Ovary (tissue), 9 donors: ENCODE measurements around the gene CHAD. TPM values are rescaled to one million over a fixed set of nuclear protein-coding genes. Genes with fewer than 3 reads are reported as not detected.

Experiments used
- DNase-seq, 5 donors: peaks; one replicate each; pipeline ENCODE4 v3.0.0-alpha.2; 2019 to 2020
- H3K27ac ChIP-seq, 2 donors: fragments of 200-600 bp; one replicate each; pipeline versions ENCODE4 v1.5.1 to v1.8.0; 2019 to 2022
- H3K27me3 ChIP-seq: fragments of 200-600 bp; one replicate; pipeline ENCODE4 v1.8.0; 2022
- H3K36me3 ChIP-seq: fragments of 200-600 bp; sonication (generic); one replicate; pipeline ENCODE4 v1.5.1; 2019
- H3K4me1 ChIP-seq: one replicate; pipeline ENCODE4 v1.8.1; 2013; ENCODE audit warnings: mild to moderate bottlenecking, moderate library complexity; ENCODE audit not compliant: insufficient read depth
- H3K4me3 ChIP-seq: fragments of 200-600 bp; sonication (generic); one replicate; pipeline ENCODE4 v1.5.1; 2017
- H3K9me3 ChIP-seq, 2 donors: fragments of 200-600 bp in 1 of 2; sonication (generic) in 1 of 2; one replicate each; pipeline versions ENCODE4 v1.5.1 to v1.8.1; 2013 to 2019; ENCODE audit warnings: mild to moderate bottlenecking in 1 of 2, moderate library complexity in 1 of 2
- EP300 ChIP-seq: sonication (generic); formaldehyde crosslinking; IDR thresholded peaks from one replicate; pipeline ENCODE4 v1.6.1; 2017; ENCODE audit warnings: antibody characterized with exemption
- POLR2A ChIP-seq: fragments of 450-650 bp; IDR thresholded peaks from one replicate; pipeline ENCODE4 v1.6.1; 2017; ENCODE audit warnings: antibody characterized with exemption, mild to moderate bottlenecking, moderate library complexity
- WGBS, 3 donors: extraction: QIAGEN DNeasy Blood & Tissue Kit in 1 of 3; methylation state at CpG; one replicate each; pipeline versions ENCODE4 v1.1.5 to v1.1.7; 2013 to 2017; 5-methylcytosine and 5-hydroxymethylcytosine counted together
- intact Hi-C, 4 donors: fragments of 100-400 bp; cut with DNase I; formaldehyde crosslinking; loops; one replicate each; pipeline versions ENCODE4 v1.11.0 to v1.15.1; 2022 to 2023
- polyA plus RNA-seq, 2 donors: library from polyadenylated mRNA; stranded (reverse); fragments of 200-250 nt in 1 of 2; fragments of 350-450 nt in 1 of 2; fragmentation: Illumina TruSeq in 1 of 2; extraction: RNeasy Lipid Tissue Mini Kit (QIAGEN cat#74804) in 1 of 2; gene quantifications; one replicate each; pipeline ENCODE4 v1.2.3, GENCODE V29; 2013 to 2014
- total RNA-seq, 7 donors: library from RNA; depleted of rRNA in 2 of 7; stranded (reverse); fragments of >200 nt in 2 of 7; fragmentation: NEBNext Ultra II Directional in 3 of 7; extraction: Animal tissue kit (Norgen Biotek cat#: 25700) in 3 of 7; gene quantifications; one replicate each; pipeline versions ENCODE4 v1.1.0 to v1.2.4, GENCODE V29; 2016 to 2023
- TF ChIP-seq, protein P1 (sequence below), 3 donors: fragments of 450-650 bp in 2 of 3; fragments of 200-600 bp in 1 of 3; IDR thresholded peaks; one replicate each; pipeline versions ENCODE4 v1.5.1 to v1.8.0; 2016 to 2022; ENCODE audit warnings: antibody characterized with exemption in 3 of 3, mild to moderate bottlenecking in 1 of 3
- donor health status: DM: no; HTN: no; CAD: no; lungs with moderate emphysema.
- donor health status: DM: no; HTN: no; CAD: no.
- donor health status: Bipolar disorder and iron deficiency.
- donor health status: DM: yes; HTN: yes; CAD: no.
- donor health status: DM: no; HTN: no; CAD: no.
- donor health status: DM: yes; HTN: yes; CAD: no.

Gene CHAD
- total and polyA plus RNA-seq, 9 donors = 0.18 to 2.5 (median 0.46) TPM; not detected in 1

DNA sequence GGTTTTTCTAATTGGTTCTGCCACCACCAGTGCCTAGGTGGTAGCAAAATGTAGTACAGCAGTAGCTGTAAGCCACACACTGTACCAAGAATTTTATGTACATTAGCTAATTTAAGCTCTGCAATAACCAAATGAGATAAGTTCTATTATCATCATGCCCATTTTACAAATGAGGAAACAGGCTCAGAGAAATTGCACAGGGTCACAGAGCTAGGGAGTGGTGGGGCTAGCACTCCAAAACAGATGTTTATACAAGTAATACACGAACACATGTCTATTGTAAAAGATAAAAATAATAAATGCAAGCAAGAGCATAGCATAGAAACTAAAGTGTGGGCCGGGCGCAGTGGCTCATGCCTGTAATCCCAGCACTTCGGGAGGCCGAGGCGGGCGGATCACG lies 23.5 kb upstream of the CHAD start:
- WGBS, 3 donors = 82 to 85% (median 83%) methylated on average over 8 of the region's 8 CpGs

DNA sequence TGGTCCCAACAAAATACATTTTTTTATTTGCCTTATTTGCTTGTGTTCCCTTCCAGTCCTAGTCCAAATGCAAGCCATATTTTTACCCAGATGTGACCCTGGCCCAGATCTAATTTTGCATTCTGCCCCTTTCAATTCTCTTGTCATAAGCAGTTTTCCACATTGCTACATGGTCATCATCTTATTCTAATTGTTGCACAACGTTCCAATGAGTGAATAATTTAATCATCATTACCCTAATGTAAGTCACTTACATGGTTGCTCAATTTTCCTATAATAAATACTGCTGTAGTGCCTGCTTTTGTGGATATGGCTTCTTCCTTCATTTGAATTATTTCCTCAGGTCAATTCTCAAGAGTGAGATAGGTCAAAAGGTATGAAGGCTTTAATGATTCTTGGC lies 22.8 kb upstream of the CHAD start:
- no peak overlapping the region for H3K27ac ChIP-seq
- 40 to 56% (median 53%) methylated on average over 1 of the region's 1 CpG for WGBS, 3 donors
- H3K4me3 ChIP-seq = no peak overlapping the region
- DNase-seq = no peak
- H3K36me3 ChIP-seq = no peaks in the 10 kb centered on the region
- no peaks in the 10 kb centered on the region for H3K4me1 ChIP-seq
- H3K9me3 ChIP-seq = no peaks in the 10 kb centered on the region
- no peaks in the 10 kb centered on the region for H3K27me3 ChIP-seq
- TF ChIP-seq EP300 = no peak
- TF ChIP-seq POLR2A = no peak
- TF ChIP-seq, protein P1, sequence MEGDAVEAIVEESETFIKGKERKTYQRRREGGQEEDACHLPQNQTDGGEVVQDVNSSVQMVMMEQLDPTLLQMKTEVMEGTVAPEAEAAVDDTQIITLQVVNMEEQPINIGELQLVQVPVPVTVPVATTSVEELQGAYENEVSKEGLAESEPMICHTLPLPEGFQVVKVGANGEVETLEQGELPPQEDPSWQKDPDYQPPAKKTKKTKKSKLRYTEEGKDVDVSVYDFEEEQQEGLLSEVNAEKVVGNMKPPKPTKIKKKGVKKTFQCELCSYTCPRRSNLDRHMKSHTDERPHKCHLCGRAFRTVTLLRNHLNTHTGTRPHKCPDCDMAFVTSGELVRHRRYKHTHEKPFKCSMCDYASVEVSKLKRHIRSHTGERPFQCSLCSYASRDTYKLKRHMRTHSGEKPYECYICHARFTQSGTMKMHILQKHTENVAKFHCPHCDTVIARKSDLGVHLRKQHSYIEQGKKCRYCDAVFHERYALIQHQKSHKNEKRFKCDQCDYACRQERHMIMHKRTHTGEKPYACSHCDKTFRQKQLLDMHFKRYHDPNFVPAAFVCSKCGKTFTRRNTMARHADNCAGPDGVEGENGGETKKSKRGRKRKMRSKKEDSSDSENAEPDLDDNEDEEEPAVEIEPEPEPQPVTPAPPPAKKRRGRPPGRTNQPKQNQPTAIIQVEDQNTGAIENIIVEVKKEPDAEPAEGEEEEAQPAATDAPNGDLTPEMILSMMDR (IDR thresholded peaks at IDR 0.05) = no peak
- intact Hi-C loops = no loop called here

More for the DNA sequence above, 23.5 kb upstream of the CHAD start:
- Histone ChIP-seq H3K27me3 (no peaks in the 10 kb centered on the region), H3K27ac (no peak overlapping the region), H3K9me3 (no peaks in the 10 kb centered on the region), H3K4me1 (no peaks in the 10 kb centered on the region), H3K4me3 (no peak overlapping the region), H3K36me3 (no peaks in the 10 kb centered on the region)
- TF ChIP-seq, protein P1 (IDR thresholded peaks at IDR 0.05) = no peak
- TF ChIP-seq EP300 = no peak
- TF ChIP-seq POLR2A = no peak
- no peak for DNase-seq
- intact Hi-C loops = no loop called here

DNA sequence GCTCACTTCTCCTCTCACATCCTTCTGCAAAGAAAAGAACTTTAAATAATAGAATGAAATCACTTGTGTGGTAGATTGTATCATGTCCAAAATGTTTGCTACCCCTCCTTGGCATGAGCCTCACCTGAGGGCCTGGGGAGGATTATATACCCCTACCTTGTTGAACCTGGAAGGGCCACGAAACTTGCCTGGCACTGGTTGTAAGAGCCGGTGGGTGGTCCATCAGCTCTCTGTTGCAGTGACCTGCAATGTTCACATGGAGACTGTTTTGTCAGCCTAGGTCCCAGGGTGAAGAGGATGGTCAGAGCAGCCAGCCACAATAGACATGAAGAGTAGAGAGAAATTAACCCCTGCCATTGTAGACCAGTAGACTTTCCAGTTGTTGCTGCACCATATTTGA lies 20.2 kb upstream of the CHAD start:
- H3K9me3 ChIP-seq = no peaks in the 10 kb centered on the region
- intact Hi-C loops = loop anchor here (10.0 kb wide), 5 partner anchors 46 to 356 kb away; partner anchors contain the start of gene EPN3 (in 2 of the 4)
- no peaks in the 10 kb centered on the region for H3K4me1 ChIP-seq
- H3K4me3 ChIP-seq = no peak overlapping the region
- no peaks in the 10 kb centered on the region for H3K36me3 ChIP-seq
- DNase-seq = no peak
- no peaks in the 10 kb centered on the region for H3K27me3 ChIP-seq
- 81 to 85% (median 84%) methylated on average over 2 of the region's 2 CpGs for WGBS, 3 donors
- TF ChIP-seq, protein P1 (IDR thresholded peaks at IDR 0.05) = no peak
- TF ChIP-seq POLR2A = no peak
- no peak for TF ChIP-seq EP300
- no peak overlapping the region for H3K27ac ChIP-seq

DNA sequence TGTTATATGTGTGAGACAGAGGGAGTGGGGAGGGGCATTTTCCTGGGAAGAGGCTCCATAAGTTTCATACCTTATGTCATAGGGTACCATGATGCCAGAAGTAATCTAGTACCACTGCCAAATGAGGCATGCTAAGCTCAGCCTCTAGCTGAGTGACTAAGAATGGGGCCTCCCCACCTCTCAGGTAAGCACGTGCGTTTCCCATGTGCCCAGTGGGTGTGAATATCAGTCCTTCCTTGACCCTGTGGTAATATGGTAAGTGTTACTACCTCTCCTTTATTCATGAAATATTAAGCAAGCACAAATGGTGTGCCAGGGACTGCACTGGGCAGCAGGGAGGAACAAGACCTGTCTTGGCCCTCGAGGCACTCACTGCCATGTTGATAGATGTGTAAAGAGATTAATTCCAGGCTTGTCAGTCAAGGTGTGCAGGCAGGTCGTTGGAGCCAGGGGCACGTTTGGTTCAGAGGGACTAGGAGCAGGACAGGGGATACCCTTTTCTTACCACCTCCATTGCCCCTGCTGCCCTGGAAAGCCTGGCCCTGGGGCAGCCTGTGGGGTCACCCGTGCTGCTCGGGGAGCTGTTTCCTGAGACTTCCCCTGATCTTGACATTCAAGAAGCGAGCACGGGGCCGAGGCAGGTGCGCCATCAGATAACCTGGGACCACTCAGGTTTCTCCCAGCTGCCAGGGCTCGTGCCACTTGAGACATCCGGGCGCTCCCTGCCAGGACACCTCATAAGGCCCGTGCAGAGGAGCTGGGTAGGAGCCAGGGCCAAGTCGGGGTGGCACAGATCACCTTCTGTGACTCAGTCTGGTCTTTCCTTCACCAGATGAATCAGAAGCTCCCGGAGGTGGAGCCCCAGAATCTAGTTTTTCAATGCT lies 18.8 kb upstream of the CHAD start:
- H3K4me1 ChIP-seq = no peaks in the 10 kb centered on the region
- H3K27me3 ChIP-seq = no peaks in the 10 kb centered on the region
- DNase-seq = no peak
- no peaks in the 10 kb centered on the region for H3K36me3 ChIP-seq
- intact Hi-C loops = loop anchor here (10.0 kb wide), 5 partner anchors 47 to 357 kb away; partner anchors contain the start of gene EPN3 (in 2 of the 4)
- no peak overlapping the region for H3K4me3 ChIP-seq
- TF ChIP-seq POLR2A (no peak), EP300 (no peak)
- TF ChIP-seq, protein P1 (IDR thresholded peaks at IDR 0.05) = no peak
- no peaks in the 10 kb centered on the region for H3K9me3 ChIP-seq
- H3K27ac ChIP-seq = no peak overlapping the region
- WGBS, 3 donors = 84 to 86% (median 85%) methylated on average over 17 of the region's 17 CpGs
